GM12801 (cell line): ENCODE data around the gene ZC3HAV1.

ENCODE experiments used
- TF ChIP-seq, protein P1 (sequence below): IDR thresholded peaks from one replicate; pipeline ENCODE4 v1.5.1; 2011; ENCODE audit warnings: control low read depth; ENCODE audit not compliant: insufficient read length; ENCODE audit errors: extremely low read depth

Gene ZC3HAV1

GRCh38 chr7:139109188-139109982 lies at the start of gene ZC3HAV1:
Gene ZC3HAV1, minus strand, starts transcription at chr7:139109720. Its CDS starts 389 bp downstream, at chr7:139109331.
- TF ChIP-seq, protein P1, sequence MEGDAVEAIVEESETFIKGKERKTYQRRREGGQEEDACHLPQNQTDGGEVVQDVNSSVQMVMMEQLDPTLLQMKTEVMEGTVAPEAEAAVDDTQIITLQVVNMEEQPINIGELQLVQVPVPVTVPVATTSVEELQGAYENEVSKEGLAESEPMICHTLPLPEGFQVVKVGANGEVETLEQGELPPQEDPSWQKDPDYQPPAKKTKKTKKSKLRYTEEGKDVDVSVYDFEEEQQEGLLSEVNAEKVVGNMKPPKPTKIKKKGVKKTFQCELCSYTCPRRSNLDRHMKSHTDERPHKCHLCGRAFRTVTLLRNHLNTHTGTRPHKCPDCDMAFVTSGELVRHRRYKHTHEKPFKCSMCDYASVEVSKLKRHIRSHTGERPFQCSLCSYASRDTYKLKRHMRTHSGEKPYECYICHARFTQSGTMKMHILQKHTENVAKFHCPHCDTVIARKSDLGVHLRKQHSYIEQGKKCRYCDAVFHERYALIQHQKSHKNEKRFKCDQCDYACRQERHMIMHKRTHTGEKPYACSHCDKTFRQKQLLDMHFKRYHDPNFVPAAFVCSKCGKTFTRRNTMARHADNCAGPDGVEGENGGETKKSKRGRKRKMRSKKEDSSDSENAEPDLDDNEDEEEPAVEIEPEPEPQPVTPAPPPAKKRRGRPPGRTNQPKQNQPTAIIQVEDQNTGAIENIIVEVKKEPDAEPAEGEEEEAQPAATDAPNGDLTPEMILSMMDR = no peak

- TF ChIP-seq, protein P1 = no peak
Observed at GRCh38 chr7:139153832-139154231, 44.3 kb upstream of the ZC3HAV1 start.

DNA sequence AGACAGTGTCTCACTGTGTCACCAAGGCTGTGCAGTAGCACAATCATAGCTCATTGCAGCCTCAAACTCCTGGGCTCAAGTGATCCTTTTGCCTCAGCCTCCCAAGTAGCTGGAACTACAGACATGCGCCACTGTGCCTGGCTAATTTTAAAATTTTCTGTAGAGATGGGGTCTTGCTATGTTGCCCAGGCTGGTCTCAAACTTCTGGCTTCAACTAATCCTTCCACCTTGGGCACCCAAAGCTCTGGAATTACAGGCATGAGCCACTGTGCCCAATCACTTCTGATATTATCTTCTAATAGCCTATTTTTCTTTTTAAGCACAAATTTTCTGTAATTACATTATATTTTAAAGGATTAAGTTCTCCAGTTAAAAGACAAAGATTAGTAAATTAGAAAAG lies 42.6 kb upstream of the ZC3HAV1 start:
- TF ChIP-seq, protein P1 = no peak

DNA sequence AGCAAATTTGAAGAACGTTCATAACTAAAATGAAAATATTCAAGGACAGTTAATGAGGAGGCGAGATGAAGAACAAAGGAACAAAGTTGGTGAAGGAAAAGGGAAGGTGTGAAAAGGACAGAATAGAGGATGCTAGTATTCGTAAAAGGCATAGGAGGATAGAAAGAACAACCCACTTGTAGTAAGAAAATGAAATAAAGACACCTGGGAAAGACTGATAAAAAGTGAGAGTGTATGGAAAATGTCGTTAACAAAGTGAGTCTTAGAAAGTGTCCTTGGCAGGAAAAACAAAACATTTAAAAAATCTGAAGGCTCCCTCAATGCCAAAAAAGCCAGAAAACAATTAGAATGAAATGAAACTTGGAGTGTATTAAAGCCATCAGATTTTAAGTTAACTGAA lies 29.6 kb upstream of the ZC3HAV1 start:
- TF ChIP-seq, protein P1 = no peak

- TF ChIP-seq, protein P1 = no peak
Observed at GRCh38 chr7:139133335-139134139, 24.0 kb upstream of the ZC3HAV1 start.

DNA sequence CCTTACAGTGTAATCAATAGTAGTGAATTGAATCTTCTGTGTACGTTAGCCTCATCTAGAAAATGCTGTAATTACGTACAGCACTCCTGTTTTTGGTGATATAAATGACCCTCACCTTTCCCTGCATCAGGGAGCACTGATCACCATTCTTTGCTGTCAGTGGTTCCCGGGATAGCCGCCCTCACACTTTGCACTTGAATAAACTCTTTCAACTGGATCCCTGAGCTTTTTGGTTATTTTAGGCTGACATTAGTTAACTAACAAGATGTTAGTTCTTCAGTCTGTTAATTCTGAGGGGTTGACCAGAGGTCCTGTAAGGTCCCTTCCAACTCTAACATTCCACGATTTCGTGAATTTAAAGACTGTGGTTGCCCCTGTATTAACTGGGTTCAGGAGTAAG lies 23.4 kb upstream of the ZC3HAV1 start:
- TF ChIP-seq, protein P1 = no peak

- TF ChIP-seq, protein P1 = no peak
Observed at GRCh38 chr7:139131601-139132041, 22.1 kb upstream of the ZC3HAV1 start.
